GM15510 (cell line): ENCODE measurements around the gene BARX2.

ENCODE experiments used
- POLR2A ChIP-seq: IDR thresholded peaks from 3 replicates; pipeline ENCODE4 v1.6.1; 2011; ENCODE audit warnings: borderline replicate concordance; ENCODE audit not compliant: insufficient read length; ENCODE audit errors: extremely low read depth

The BARX2 gene

GRCh38 chr11:129443276-129443675, 67.6 kb downstream of the BARX2 start:
- no peak for TF ChIP-seq POLR2A

GRCh38 chr11:129444274-129444673, 68.6 kb downstream of the BARX2 start:
- TF ChIP-seq POLR2A: no peak

- TF ChIP-seq POLR2A: no peak
Measured at GRCh38 chr11:129445226-129445625, 69.6 kb downstream of the BARX2 start.

GRCh38 chr11:129446572-129446971, 70.9 kb downstream of the BARX2 start:
- no peak for TF ChIP-seq POLR2A

GRCh38 chr11:129447654-129448239, 72.1 kb downstream of the BARX2 start:
- no peak for TF ChIP-seq POLR2A

GRCh38 chr11:129451524-129451923, 75.9 kb downstream of the BARX2 start:
- no peak for TF ChIP-seq POLR2A

GRCh38 chr11:129453293-129453721, 77.7 kb downstream of the BARX2 start:
- no peak for TF ChIP-seq POLR2A

- no peak for TF ChIP-seq POLR2A
Measured at GRCh38 chr11:129455101-129455500, 79.5 kb downstream of the BARX2 start.

- no peak for TF ChIP-seq POLR2A
Measured at GRCh38 chr11:129455756-129456655, 80.4 kb downstream of the BARX2 start.

- TF ChIP-seq POLR2A: no peak
Measured at GRCh38 chr11:129457321-129457720, 81.7 kb downstream of the BARX2 start.

GRCh38 chr11:129458278-129458677, 82.6 kb downstream of the BARX2 start:
- TF ChIP-seq POLR2A: no peak

GRCh38 chr11:129458756-129459535, 83.3 kb downstream of the BARX2 start:
- no peak for TF ChIP-seq POLR2A

GRCh38 chr11:129460714-129461113, 85.1 kb downstream of the BARX2 start:
- no peak for TF ChIP-seq POLR2A

GRCh38 chr11:129484068-129484467, 108.4 kb downstream of the BARX2 start:
- no peak for TF ChIP-seq POLR2A

GRCh38 chr11:129489249-129489648, 113.6 kb downstream of the BARX2 start:
- no peak for TF ChIP-seq POLR2A

- no peak for TF ChIP-seq POLR2A
Measured at GRCh38 chr11:129490004-129490403, 114.4 kb downstream of the BARX2 start.

GRCh38 chr11:129493746-129494145, 118.1 kb downstream of the BARX2 start:
- TF ChIP-seq POLR2A: no peak
